ENCODE data around the gene TENT4B.
"Not testable (repeated sequence)": the region's sequence is repeated elsewhere in the genome, so short reads cannot be mapped to it uniquely, and the experiment has no call there.

The TENT4B gene

GRCh38 chr16:50243024-50243423 lies 89.9 kb downstream of the TENT4B start:
- H2AK5ac ChIP-seq (ENCODE audit: low read length), result not testable (repeated sequence)

DNA sequence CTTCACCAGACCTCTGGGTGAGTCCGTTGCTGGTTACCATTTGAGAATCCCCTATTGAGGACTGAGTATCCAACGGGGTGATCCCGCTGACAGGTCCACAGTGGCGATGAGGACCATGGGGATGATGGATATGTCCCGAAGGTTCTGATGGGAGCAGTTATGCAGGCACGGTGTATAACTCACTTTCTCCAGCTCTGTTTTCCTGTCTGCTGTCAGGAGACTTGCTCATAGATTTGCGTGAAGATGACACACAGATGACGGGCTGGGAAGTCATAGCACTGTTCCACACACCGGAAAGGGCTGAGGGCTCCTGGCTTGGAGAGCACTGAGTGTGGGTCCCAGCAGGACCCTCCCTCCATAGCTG lies 91.0 kb downstream of the TENT4B start:
- H2BK120ac ChIP-seq (ENCODE audit: low read depth, low read length), result no peak overlapping the region
- H3K27me3 ChIP-seq (ENCODE audit: insufficient read depth, low read length, poor library complexity), result no peaks in the 10 kb centered on the region
- no peak overlapping the region for H2BK15ac ChIP-seq (replicated peaks; ENCODE audit: low read depth)
- H3K79me2 ChIP-seq (ENCODE audit: control insufficient read depth, insufficient read depth, low read length), result no peaks in the 10 kb centered on the region
- H3K18ac ChIP-seq (ENCODE audit: low read length), result no peak overlapping the region
- no peak overlapping the region for H3K4me3 ChIP-seq (ENCODE audit: low read length)
- H3K4ac ChIP-seq (ENCODE audit: low read depth, low read length), result no peak overlapping the region
- no peak overlapping the region for H3K4me2 ChIP-seq (ENCODE audit: low read length)
- H3K4me1 ChIP-seq (ENCODE audit: control insufficient read depth, low read depth, low read length), result peaks cover 2% of the 10 kb centered on the region
- no peak overlapping the region for H2BK5ac ChIP-seq (ENCODE audit: low read length)
- H3K36me3 ChIP-seq (ENCODE audit: control insufficient read depth, insufficient read depth, low read length), result no peaks in the 10 kb centered on the region
- H3K56ac ChIP-seq (ENCODE audit: low read length), result no peak overlapping the region
- H4K5ac ChIP-seq (ENCODE audit: low read length), result no peak overlapping the region
- H3K9ac ChIP-seq (ENCODE audit: low read length), result no peak overlapping the region
- H3K27ac ChIP-seq (ENCODE audit: low read depth, low read length), result no peak overlapping the region
- WGBS (ENCODE audit: extremely low coverage, insufficient coverage, low lambda C conversion rate), result no CpG with 5 or more reads among the region's 9 CpGs
- H2AK5ac ChIP-seq (ENCODE audit: low read length), result no peak overlapping the region
- no peak overlapping the region for H3K23ac ChIP-seq (ENCODE audit: low read length)
- H4K8ac ChIP-seq (ENCODE audit: low read depth, low read length), result no peak overlapping the region
- DNase-seq, result no peak
- no peaks in the 10 kb centered on the region for H3K79me1 ChIP-seq (ENCODE audit: low read length)

More at GRCh38 chr16:50243024-50243423, 89.9 kb downstream of the TENT4B start:
- not testable (repeated sequence) for DNase-seq; H3K23ac ChIP-seq (ENCODE audit: low read length); H2BK5ac ChIP-seq (ENCODE audit: low read length); H3K4me1 ChIP-seq (ENCODE audit: control insufficient read depth, low read depth, low read length); H4K8ac ChIP-seq (ENCODE audit: low read depth, low read length); H3K18ac ChIP-seq (ENCODE audit: low read length); H3K9ac ChIP-seq (ENCODE audit: low read length); H3K79me2 ChIP-seq (ENCODE audit: control insufficient read depth, insufficient read depth, low read length); H3K36me3 ChIP-seq (ENCODE audit: control insufficient read depth, insufficient read depth, low read length); H3K27ac ChIP-seq (ENCODE audit: low read depth, low read length); H3K79me1 ChIP-seq (ENCODE audit: low read length); H3K56ac ChIP-seq (ENCODE audit: low read length); H3K27me3 ChIP-seq (ENCODE audit: insufficient read depth, low read length, poor library complexity); H4K5ac ChIP-seq (ENCODE audit: low read length); H2BK15ac ChIP-seq (replicated peaks; ENCODE audit: low read depth); H3K4me2 ChIP-seq (ENCODE audit: low read length); H3K4ac ChIP-seq (ENCODE audit: low read depth, low read length); H2BK120ac ChIP-seq (ENCODE audit: low read depth, low read length); H3K4me3 ChIP-seq (ENCODE audit: low read length)
- WGBS (ENCODE audit: extremely low coverage, insufficient coverage, low lambda C conversion rate), result no CpG with 5 or more reads among the region's 6 CpGs

DNA sequence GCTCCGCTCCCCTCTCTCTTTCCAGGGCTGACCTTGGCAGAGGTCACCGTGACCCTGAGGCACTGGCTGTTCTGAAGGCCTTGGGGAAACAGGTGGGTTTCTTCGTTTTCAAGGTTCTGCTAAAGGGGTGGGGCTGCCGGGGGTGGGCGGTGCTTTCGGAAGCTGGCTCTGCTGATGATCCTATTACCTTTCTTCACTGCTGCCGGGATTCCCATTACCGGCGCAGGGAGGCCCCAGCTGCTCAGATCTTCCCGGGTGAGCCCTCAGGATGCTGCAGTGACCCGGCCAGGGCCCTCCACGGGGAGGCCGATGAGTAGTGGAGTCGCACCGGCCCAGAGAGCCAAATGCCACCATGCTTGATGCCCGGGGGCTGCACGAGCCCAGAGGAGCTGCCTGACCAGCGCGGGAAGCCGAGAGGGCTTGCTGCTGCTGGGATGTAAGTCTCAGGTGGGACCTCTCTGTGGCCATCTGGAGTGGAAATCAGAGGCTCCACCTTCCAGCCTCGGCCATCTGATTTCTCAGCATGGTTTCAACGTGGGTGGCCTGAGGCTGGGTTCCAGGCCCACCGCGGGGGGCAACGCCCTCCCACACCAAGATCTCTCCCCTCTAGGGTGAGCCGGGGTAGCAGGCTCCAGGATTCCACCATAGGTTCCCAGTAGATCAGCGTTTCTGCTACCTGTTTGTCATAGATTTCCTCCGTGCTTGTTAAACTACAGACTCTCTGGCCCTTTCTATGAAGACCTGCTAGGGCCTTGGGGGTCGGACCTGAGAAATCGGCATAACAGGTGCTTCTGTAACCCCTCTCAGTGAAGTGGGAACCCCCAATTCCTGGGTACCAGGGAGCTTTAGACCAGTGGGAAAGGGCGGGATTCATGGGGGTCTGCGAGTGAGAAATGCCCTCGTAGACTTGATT lies 91.7 kb downstream of the TENT4B start:
- H3K18ac ChIP-seq (ENCODE audit: low read length), result no peak overlapping the region
- H2AK5ac ChIP-seq (ENCODE audit: low read length), result no peak overlapping the region
- H3K36me3 ChIP-seq (ENCODE audit: control insufficient read depth, insufficient read depth, low read length), result no peaks in the 10 kb centered on the region
- peaks cover 2% of the 10 kb centered on the region for H3K4me1 ChIP-seq (ENCODE audit: control insufficient read depth, low read depth, low read length)
- no peak overlapping the region for H2BK5ac ChIP-seq (ENCODE audit: low read length)
- no peak overlapping the region for H3K23ac ChIP-seq (ENCODE audit: low read length)
- no CpG with 5 or more reads among the region's 33 CpGs for WGBS (ENCODE audit: extremely low coverage, insufficient coverage, low lambda C conversion rate)
- H4K8ac ChIP-seq (ENCODE audit: low read depth, low read length), result no peak overlapping the region
- peak overlapping the region; percentile 59 for H3K4me2 ChIP-seq (ENCODE audit: low read length)
- H3K4ac ChIP-seq (ENCODE audit: low read depth, low read length), result no peak overlapping the region
- no peaks in the 10 kb centered on the region for H3K27me3 ChIP-seq (ENCODE audit: insufficient read depth, low read length, poor library complexity)
- H3K27ac ChIP-seq (ENCODE audit: low read depth, low read length), result no peak overlapping the region
- H3K79me2 ChIP-seq (ENCODE audit: control insufficient read depth, insufficient read depth, low read length), result no peaks in the 10 kb centered on the region
- peak; percentile 62 for DNase-seq
- no peak overlapping the region for H2BK120ac ChIP-seq (ENCODE audit: low read depth, low read length)
- H2BK15ac ChIP-seq (replicated peaks; ENCODE audit: low read depth), result no peak overlapping the region
- H3K9ac ChIP-seq (ENCODE audit: low read length), result no peak overlapping the region
- H3K56ac ChIP-seq (ENCODE audit: low read length), result peak overlapping the region; percentile 49
- no peak overlapping the region for H4K5ac ChIP-seq (ENCODE audit: low read length)
- no peaks in the 10 kb centered on the region for H3K79me1 ChIP-seq (ENCODE audit: low read length)
- no peak overlapping the region for H3K4me3 ChIP-seq (ENCODE audit: low read length)

DNA sequence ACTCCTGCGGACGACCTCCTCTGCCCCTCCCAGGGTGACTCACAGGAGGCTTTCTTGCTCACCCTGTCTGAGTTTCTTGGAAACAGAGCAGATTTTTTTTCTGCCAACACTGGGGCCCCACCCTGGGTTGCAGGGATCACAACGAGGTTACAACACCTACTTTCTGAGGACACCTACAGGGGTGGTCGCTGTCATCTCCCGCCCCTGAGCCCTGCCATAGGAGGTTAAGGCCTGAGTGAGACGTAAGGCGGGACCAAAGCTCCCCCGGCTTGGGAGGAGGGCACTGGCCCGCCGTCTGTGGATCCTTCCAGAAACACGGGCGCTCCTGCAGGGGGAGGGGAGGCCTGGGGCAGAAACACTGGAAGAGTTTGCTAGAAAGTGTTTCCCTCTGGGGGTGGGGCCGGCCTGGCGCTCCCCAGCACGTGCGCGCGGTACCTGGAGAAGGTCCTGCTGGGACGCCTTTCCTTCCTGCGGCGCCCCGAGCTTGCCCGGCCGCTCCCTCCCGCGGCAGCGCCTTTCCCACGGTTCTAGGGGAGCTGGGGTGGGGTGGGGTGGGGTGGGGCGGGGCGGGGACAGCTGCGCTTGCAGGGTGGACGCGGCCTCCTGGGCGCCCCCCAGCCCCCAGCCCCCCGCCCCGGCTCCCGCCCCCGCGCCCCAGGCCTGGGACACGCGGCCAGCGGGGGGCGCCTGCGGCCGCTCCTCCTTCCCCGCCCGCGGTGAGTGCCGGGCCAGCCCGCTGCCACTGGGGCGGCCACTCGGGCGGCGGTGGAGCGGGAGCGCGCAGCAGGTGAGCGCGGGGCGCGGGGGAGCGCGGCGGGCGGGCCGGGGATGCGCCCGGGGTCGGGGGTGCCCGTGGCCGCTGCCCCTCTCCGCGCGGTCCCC lies 92.6 kb downstream of the TENT4B start:
- H3K27me3 ChIP-seq (ENCODE audit: insufficient read depth, low read length, poor library complexity), result no peaks in the 10 kb centered on the region
- no peaks in the 10 kb centered on the region for H3K79me2 ChIP-seq (ENCODE audit: control insufficient read depth, insufficient read depth, low read length)
- no peak overlapping the region for H4K5ac ChIP-seq (ENCODE audit: low read length)
- H4K8ac ChIP-seq (ENCODE audit: low read depth, low read length), result no peak overlapping the region
- peak overlapping the region; percentile 91 for H3K56ac ChIP-seq (ENCODE audit: low read length)
- no peaks in the 10 kb centered on the region for H3K79me1 ChIP-seq (ENCODE audit: low read length)
- H3K18ac ChIP-seq (ENCODE audit: low read length), result peak overlapping the region; percentile 88
- H2BK120ac ChIP-seq (ENCODE audit: low read depth, low read length), result no peak overlapping the region
- peak; percentile 40 for DNase-seq
- peak overlapping the region; percentile 29 for H3K4me3 ChIP-seq (ENCODE audit: low read length)
- no peak overlapping the region for H2AK5ac ChIP-seq (ENCODE audit: low read length)
- no peak overlapping the region for H3K23ac ChIP-seq (ENCODE audit: low read length)
- no peaks in the 10 kb centered on the region for H3K36me3 ChIP-seq (ENCODE audit: control insufficient read depth, insufficient read depth, low read length)
- peak overlapping the region; percentile 49 for H3K4ac ChIP-seq (ENCODE audit: low read depth, low read length)
- H2BK15ac ChIP-seq (replicated peaks; ENCODE audit: low read depth), result no peak overlapping the region
- peaks cover 2% of the 10 kb centered on the region for H3K4me1 ChIP-seq (ENCODE audit: control insufficient read depth, low read depth, low read length)
- peak overlapping the region; percentile 66 for H3K9ac ChIP-seq (ENCODE audit: low read length)
- peak overlapping the region; percentile 87 for H3K4me2 ChIP-seq (ENCODE audit: low read length)
- no CpG with 5 or more reads among the region's 74 CpGs for WGBS (ENCODE audit: extremely low coverage, insufficient coverage, low lambda C conversion rate)
- no peak overlapping the region for H2BK5ac ChIP-seq (ENCODE audit: low read length)
- H3K27ac ChIP-seq (ENCODE audit: low read depth, low read length), result no peak overlapping the region

GRCh38 chr16:50246299-50247122 lies 93.4 kb downstream of the TENT4B start:
- Histone ChIP-seq H2AK5ac (ENCODE audit: low read length) (no peak overlapping the region), H3K4me2 (ENCODE audit: low read length) (peak overlapping the region; percentile 87), H2BK5ac (ENCODE audit: low read length) (no peak overlapping the region), H2BK15ac (replicated peaks; ENCODE audit: low read depth) (no peak overlapping the region), H4K5ac (ENCODE audit: low read length) (no peak overlapping the region), H3K4ac (ENCODE audit: low read depth, low read length) (peak overlapping the region; percentile 49), H3K4me3 (ENCODE audit: low read length) (peak overlapping the region; percentile 29), H4K8ac (ENCODE audit: low read depth, low read length) (no peak overlapping the region), H2BK120ac (ENCODE audit: low read depth, low read length) (no peak overlapping the region), H3K56ac (ENCODE audit: low read length) (peak overlapping the region; percentile 91), H3K27ac (ENCODE audit: low read depth, low read length) (no peak overlapping the region), H3K18ac (ENCODE audit: low read length) (peak overlapping the region; percentile 88), H3K4me1 (ENCODE audit: control insufficient read depth, low read depth, low read length) (peaks cover 2% of the 10 kb centered on the region), H3K23ac (ENCODE audit: low read length) (peak overlapping the region; percentile 45), H3K9ac (ENCODE audit: low read length) (peak overlapping the region; percentile 66), H3K79me2 (ENCODE audit: control insufficient read depth, insufficient read depth, low read length) (no peaks in the 10 kb centered on the region), H3K79me1 (ENCODE audit: low read length) (no peaks in the 10 kb centered on the region), H3K36me3 (ENCODE audit: control insufficient read depth, insufficient read depth, low read length) (no peaks in the 10 kb centered on the region), H3K27me3 (ENCODE audit: insufficient read depth, low read length, poor library complexity) (no peaks in the 10 kb centered on the region)
- DNase-seq, result peak; percentile 41
- no CpG with 5 or more reads among the region's 46 CpGs for WGBS (ENCODE audit: extremely low coverage, insufficient coverage, low lambda C conversion rate)
